NCI-H1436 treated with DMSO at 0.1 percent for 48 hours (cell line): Measurements from ENCODE around the gene EIF3B.
"Not testable (repeated sequence)": the region's sequence is repeated elsewhere in the genome, so short reads cannot be mapped to it uniquely, and the experiment has no call there.

Experiments
- DNase-seq: peaks from one replicate; lab custom pipeline; 2025; lab: John Stamatoyannopoulos, UW

Gene EIF3B

GRCh38 chr7:2347351-2348063 is 7.1 kb upstream of the EIF3B start:
- DNase-seq = not testable (repeated sequence)

DNA sequence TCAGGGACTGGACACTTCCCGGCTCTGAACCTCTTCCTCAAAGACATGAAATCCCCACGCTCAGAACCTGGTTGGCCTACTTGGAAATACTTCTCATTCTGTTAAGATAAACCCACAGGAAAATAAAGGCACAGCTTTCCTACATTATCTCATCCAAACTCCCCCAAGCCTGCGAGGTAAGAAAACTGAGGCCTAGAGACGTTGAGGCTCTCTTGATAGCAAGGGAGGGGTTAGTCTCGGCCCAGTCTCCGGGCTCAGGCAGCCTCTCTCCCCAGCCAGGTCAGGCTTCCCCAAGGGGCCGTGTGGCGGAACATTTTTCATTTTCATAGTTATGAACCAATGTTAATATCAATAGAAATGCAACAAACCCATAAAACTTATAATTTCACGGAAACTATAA is 4.6 kb upstream of the EIF3B start:
- DNase-seq = no peak

GRCh38 chr7:2350861-2351260 is 3.8 kb upstream of the EIF3B start:
- DNase-seq = no peak

DNA sequence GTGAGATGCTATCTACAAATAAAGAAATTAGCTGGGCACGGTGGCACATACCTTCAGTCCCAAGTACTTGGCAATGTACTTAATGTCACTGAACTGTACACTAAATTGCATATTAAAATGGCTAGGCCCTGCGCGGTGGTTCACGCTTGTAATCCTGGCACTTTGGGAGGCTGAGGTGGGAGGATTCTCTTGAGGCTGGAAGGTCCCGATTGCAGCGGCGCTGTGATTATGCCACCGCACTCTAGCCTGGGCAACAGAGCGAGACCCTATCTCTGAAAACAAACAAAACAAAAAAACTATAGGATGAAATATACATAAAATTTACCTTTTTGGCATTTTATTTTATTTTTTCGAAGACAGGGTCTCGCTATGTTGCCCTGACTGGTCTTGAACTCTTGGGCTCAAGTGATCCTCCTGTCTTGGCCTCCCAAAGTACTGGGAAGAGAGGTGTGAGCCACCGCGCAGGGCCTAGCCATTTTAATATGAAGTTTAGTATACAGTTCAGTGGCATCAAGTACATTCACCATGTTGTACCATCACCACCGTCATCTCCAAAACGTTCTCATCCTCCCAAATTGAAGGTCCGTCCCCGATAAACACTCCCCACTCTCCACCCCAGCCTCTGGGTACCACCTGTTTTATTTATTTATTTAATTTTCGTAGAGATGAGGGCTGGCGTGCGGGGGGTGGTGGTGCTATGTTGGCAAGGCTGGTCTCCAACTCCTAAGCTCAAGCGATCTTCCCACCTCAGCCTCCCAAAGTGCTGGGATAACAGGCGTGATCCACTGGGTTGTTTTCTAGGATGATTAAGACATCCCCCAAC is 1.3 kb upstream of the EIF3B start:
- DNase-seq = no peak

DNA sequence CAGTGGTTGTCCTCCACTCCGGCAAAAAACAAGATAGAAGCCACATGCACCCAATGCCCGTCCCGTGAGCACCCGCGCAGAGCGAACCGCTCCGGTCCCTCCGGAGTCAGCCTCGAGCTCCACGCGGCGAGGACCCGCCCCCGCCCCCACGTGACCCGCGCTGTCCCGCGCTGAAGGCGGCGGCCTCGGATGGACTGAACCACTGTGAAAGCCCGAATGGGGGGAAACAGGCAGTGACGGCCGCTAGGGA is 766 bp upstream of the EIF3B start:
- DNase-seq = peak; percentile 52

DNA sequence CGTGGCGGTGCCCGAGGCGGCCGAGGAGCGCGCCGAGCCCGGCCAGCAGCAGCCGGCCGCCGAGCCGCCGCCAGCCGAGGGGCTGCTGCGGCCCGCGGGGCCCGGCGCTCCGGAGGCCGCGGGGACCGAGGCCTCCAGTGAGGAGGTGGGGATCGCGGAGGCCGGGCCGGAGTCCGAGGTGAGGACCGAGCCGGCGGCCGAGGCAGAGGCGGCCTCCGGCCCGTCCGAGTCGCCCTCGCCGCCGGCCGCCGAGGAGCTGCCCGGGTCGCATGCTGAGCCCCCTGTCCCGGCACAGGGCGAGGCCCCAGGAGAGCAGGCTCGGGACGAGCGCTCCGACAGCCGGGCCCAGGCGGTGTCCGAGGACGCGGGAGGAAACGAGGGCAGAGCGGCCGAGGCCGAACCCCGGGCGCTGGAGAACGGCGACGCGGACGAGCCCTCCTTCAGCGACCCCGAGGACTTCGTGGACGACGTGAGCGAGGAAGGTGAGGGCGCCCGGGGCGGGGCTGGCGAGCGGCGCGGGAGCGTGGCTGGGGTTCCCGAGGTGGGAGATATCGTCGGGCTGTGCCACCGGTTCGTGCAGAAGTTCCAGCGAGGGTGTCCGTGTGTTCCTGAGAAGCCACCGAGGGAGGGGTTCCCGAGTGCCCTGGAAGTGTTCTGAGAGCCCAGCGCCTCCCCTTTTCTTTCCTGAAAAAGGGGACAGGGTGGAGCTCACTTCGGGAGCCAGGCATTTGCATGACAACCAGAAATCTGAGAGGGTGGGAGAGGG is 495 bp downstream of the EIF3B start:
- DNase-seq = no peak

DNA sequence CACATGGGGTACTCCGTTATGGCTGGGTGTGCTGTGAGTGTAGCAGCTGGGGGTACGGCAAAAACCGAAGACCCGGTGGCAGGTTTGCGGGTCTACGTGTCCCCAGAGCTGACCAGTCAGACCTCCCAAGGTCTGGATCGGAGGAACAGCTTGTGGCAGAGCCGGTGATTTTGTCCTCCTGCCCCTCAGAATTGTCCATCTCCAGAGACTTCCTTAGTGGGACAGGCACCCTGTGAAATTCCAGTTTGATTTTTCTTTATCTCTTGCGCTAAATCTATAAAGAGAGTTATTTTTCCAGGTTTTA is 1.0 kb downstream of the EIF3B start:
- no peak for DNase-seq

DNA sequence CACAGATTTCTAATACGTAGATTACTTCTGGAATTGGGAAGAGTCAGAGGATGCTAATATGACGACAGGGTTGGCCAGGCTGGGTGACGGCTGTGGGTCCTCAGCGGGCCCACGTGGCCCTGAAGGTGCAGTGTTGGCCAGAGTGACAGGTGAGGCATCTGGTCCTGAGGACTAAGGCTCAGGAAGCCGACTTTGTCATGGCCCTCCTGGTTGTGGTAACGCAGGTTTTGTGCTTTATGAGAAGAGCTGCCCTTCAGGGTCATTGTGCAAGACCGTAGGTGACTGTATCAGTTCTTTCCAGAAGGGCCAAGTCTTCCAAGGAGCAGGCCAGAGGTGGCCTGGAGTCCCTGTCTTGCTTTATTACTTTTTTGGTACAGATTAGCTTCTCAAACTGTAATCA is 2.5 kb downstream of the EIF3B start:
- DNase-seq = no peak

DNA sequence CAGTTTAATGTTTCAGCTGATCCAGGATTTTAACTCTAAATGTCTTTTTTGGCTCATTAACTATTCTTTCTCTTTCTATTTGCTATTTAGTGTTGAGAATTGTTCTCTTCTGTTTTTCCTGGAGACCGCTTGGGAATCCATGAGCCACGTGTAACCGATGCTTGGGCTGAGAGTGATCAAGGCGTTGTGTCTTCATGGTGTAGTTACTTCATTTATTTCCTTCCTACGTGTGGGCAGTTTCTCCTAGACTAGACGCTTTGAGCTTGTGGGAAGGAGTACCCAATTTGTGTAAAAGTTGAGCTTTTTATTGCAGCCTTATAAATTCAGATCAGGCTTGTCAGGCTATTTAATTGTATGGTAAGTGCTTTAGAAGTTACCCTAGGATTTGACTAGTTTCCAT is 2.9 kb downstream of the EIF3B start:
- no peak for DNase-seq

DNA sequence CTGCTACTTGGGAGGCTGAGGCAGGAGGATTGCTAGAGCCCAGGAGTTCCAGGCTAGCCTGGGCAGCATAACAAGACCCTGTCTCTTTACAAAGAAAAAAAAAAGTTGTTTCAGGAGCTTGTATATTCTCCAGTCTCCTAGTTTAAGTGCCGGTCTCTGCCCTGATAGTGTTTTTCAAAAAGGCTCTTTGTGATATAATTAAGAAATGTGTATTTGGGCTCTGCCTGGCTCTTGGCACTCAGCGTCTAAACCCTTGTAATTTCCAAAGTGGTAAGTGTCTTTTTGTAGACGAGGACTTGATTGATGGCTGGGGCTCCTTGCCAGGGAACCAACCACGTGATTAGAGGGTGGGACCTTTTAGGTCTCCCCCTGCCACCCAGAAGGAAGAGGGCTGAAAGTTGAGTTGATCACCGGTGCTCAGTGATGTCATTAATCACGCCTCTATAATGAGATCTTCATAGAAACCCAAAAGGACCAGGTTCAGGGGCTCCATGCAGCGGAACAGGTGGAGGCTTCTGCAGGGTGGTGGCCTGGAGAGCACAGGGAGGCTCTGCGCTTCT is 4.4 kb downstream of the EIF3B start:
- DNase-seq = peak; percentile 5

- no peak for DNase-seq
Measured at GRCh38 chr7:2359610-2360009, 5.0 kb downstream of the EIF3B start.

DNA sequence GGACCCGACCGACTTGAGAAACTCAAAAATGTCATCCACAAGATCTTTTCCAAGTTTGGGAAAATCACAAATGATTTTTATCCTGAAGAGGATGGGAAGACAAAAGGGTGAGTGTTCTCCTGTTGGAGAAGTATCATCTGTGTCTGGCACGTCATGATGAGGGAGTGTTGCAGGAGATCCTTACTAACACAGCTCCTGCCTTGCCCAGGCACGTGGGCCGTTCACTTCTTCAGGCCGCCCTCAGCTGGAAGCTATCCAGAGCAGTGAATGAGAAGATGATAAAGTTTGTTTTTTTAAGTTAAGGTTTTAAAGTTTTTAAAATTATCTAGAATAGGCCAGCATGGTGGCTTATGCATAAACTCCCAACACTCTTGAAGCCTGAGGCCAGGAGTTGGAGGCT is 6.2 kb downstream of the EIF3B start:
- DNase-seq = no peak

DNA sequence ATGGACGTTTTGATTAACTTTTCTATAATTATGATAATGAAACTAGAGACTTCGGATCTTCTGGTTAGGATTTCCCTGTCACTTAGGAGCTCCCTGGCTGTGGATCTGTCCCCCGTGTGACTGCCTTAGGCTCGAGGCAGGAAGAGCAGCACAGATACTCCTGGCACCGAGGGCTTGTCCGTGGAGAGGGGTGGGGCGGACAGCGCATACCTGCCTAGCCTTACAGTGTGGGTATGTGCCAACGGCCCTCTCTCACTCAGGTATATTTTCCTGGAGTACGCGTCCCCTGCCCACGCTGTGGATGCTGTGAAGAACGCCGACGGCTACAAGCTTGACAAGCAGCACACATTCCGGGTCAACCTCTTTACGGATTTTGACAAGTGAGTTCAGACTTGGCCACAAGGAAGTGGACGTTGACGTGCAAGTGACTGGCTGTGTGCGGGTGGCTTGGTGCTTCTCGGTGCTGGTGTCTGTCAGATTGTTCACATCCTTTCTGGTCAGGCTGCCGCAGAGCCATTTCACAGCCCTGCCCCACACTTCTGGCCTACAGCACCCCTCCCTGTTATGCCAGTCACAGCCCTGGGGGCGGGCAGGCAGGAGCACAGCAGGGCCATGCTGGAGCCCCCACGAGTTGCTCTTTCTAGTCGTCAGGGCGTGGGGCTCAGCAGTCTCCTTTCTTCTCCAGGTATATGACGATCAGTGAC is 7.9 kb downstream of the EIF3B start:
- no peak for DNase-seq

- DNase-seq = no peak
Measured at GRCh38 chr7:2369139-2369538, 14.5 kb downstream of the EIF3B start.

- no peak for DNase-seq
Measured at GRCh38 chr7:2371329-2371728, 16.7 kb downstream of the EIF3B start.

GRCh38 chr7:2372724-2373123 is 18.1 kb downstream of the EIF3B start:
- no peak for DNase-seq

DNA sequence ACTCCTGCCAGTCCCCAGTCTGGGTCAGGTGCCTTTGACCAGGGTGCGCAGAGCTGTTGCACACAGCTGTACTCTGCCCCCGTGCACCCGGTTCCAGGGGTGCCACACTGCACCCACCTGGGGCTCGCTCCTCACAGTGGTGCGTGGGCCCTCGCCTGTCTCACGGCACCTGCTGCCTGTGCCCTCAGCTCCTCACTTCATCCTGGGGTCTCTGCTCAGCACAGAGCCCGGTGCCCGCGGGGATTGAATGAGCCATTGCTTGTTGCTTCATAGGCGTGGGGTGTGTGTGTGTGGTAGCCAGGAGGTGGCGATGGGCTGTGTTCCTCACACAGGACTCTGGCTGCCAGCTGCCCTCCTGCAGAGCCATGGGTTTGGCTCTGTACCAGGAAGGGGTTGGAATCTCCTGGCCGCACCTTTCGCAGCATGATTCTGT is 18.5 kb downstream of the EIF3B start:
- DNase-seq = no peak

DNA sequence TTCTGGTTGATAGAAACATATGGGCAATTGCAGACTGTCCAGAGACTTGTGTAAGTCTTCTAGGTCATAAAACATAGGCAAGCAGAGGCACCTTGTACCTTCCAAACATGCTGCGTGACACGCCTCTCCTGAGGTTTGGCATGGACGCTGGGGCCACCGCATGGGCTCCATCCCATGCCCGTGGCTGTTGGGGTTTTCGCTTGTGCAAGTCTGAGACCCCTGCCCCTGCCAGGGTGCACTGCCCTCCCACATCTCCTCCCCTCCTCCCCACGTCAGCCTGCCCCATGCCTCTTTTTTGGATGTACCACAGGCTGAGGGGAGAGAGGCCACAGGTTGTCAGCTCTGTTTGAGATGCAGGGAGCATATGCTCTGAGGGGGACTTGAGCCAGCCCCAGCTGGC is 19.0 kb downstream of the EIF3B start:
- DNase-seq = no peak

GRCh38 chr7:2374401-2374800 is 19.8 kb downstream of the EIF3B start:
- no peak for DNase-seq

GRCh38 chr7:2374830-2375728 is 20.5 kb downstream of the EIF3B start:
- DNase-seq = no peak
